HG03103 (cell line): ENCODE measurements around the gene SPATA6L.
"Not testable (repeated sequence)": the region's sequence is repeated elsewhere in the genome, so short reads cannot be mapped to it uniquely, and the experiment has no call there.

Experiments
- ATAC-seq: cut with Tn5 transposase; IDR thresholded peaks from one replicate; pipeline ENCODE4 v1.9.1; 2021; ENCODE audit warnings: low read depth; ENCODE audit not compliant: unreplicated experiment

Gene SPATA6L

GRCh38 chr9:4642351-4642750 is 23.9 kb downstream of the SPATA6L start:
- no peak for ATAC-seq

DNA sequence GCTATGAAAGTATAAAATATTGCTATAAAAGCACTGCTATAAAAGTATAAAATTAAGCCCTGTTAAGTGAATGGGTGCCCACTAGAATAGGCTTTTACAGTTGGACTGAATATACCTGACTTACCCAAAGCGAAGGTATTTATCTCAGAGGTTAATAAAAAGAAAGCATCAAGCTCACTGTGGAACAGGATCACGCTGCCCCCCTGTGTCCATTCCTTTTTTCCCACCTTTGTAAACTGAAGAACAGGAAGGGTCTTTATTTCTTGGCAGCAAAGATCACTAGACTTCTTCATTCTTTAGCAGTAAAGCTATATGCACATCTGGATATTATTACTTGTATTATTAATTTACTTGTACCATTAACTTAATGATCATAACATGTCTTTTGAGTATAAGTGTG is 26.3 kb downstream of the SPATA6L start:
- ATAC-seq: no peak

DNA sequence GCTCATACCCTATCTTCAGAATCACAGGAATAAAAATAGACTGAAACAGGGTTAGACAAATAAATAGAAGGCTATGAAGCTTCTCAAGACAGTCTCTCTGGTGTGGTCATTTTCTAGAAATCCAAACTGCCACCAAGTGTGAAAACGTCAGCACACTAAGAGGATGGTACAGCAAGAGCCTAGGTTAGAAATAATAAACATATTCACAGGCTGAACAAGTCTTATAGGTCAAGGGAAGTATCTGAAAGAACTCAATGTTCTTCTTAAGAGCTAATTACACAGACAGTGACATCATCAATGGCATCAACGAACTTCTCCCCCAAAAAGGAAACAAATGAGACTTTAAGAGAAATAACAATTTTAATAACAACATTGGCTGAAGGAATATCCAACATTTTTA is 26.9 kb downstream of the SPATA6L start:
- no peak for ATAC-seq

GRCh38 chr9:4638968-4639367 is 27.3 kb downstream of the SPATA6L start:
- no peak for ATAC-seq

DNA sequence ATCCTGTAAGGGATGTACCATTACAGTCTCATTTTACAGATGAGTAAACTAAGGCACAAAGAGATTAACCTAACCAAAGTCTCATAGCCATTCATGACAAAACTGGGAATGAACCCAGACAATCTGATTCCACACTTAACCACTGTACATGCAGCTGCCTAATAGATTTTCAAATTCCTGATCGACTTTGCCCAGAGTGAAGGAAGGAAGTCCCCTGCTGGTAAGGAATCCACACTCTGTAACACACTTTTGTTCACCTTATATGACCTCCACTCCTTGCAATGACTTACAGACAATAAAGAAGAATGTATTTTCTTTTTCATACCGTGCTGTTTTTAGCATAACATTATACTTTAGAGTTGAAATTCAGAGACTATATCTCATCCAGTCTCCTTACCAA is 35.4 kb downstream of the SPATA6L start:
- no peak for ATAC-seq

DNA sequence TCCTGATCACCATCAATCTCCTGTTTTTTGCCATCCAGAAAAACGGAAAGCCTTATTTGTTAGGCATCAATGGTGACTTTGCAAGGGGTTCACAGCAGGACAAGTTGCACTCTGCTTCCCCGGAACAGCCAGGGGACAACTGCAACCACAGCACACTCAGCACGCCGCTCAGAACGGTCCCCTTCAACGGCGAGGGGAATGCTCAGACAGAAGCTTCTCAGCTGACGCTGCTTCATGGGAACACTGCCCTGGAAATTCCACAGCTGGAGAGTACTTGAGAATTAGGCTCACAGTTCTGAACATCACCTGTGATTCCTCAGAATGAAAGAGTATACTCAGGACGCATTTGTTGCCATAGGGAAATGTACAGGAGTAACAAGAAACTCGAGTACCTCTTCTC is 44.3 kb downstream of the SPATA6L start:
- no peak for ATAC-seq

DNA sequence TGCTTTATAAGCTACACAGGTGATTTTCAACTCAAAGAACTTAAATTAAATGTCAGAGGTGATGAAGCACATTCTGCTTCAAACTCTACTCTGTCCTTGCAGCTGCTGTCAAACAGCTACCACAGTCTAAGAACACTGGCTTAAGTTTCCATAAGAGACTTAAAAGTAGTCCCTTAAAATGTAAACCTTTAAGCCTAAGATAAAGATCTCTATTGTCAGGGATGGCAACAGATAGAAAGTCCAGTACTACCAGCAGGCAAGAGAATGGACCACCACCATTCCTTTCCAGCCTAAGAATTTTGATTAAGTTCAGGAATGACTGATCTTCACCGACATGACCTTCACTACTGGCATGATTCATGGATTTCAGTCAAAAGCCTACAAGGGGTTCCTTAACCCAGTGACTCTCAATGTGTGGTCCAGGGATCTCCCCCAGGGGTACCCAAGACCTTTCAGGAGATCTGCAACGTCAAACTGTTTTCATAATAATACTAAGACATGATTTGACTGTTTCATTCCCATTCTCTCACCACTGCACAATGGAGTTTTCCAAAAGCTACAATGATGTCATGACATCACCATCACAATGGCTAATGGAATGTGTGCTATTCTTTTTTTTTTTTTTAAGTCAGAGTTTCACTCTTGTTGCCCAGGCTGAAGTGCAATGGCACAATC is 45.3 kb downstream of the SPATA6L start:
- ATAC-seq: no peak

- ATAC-seq: no peak
Observed at GRCh38 chr9:4620057-4620765, 46.1 kb downstream of the SPATA6L start.

DNA sequence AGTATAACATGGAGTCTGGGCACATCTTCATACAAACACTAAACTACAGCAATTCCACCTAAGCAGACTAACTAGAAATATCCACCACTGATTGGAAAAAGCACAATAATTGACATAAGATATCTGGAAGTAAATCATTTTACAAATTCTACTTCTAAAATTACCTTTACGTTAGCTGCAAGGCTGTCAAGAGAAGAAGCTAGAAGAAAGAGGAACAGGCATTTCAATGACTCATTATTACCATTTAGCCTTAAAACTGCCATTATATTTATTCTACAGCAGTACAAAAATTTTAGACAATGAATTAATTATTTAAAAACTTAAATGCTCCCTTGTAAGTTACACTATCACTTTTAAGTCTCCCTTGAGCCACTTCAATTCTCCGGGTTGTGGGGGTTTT is 47.6 kb downstream of the SPATA6L start:
- no peak for ATAC-seq

GRCh38 chr9:4617752-4618151 is 48.5 kb downstream of the SPATA6L start:
- ATAC-seq: no peak

GRCh38 chr9:4615778-4616177 is 50.5 kb downstream of the SPATA6L start:
- ATAC-seq: no peak

DNA sequence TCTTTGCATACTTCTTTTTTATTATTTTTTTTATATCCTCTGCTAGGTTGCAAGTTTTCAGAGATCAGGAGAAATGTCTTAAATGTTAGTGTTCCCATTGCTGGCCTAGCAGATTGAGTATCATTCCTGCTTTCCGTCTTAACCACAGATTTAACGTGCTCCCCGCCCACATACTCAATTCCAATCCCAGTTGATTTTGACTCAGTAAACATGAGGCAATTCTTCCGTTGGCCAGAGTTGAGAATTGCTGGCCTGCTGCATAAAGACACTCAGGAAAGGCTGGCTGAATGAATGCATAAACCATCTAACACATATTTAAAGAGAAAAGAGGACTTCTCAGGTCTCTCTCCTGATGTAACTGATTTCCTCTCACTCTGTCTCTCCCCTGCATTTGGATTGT is 51.0 kb downstream of the SPATA6L start:
- no peak for ATAC-seq

DNA sequence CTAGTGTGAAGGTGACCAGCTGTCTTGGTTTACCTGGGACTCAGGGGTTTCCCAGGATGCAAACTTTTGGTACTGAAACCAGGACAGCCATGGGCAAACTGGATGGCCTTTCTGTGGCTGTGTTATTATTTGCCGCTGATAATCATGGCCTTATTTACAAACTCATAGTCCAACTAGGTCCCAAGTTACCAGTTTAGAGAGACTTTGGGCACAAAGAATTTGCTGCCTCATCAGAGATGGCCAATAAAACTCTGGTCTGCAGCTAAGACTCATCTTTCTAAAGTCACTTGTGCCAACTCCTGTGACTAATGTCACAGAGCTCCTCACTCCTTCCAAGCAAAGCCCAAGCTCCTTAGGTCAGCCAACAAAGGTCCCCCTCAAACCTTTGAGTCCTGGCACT is 51.7 kb downstream of the SPATA6L start:
- no peak for ATAC-seq

GRCh38 chr9:4606033-4606432 is 60.2 kb downstream of the SPATA6L start:
- ATAC-seq: not testable (repeated sequence)

DNA sequence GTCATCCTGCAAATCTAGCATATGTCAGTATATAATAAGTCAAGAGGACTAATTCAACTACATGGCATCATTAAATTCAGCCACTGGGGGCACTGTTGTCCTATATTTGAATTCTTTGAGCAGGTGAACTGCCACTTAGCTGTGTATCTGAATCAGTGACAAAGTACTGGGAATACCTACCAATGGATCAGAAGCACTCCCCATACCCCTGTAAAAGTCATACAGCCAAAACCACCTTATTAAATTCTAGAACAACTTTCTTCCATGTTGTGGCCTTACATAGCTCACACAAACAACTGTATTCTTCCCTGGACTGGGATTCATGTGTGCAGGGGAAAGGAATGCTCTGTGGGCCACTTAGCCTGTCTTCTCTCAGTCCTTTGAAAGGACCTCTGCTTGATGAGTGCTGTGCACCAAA is 61.6 kb downstream of the SPATA6L start:
- peak; percentile 71 for ATAC-seq

DNA sequence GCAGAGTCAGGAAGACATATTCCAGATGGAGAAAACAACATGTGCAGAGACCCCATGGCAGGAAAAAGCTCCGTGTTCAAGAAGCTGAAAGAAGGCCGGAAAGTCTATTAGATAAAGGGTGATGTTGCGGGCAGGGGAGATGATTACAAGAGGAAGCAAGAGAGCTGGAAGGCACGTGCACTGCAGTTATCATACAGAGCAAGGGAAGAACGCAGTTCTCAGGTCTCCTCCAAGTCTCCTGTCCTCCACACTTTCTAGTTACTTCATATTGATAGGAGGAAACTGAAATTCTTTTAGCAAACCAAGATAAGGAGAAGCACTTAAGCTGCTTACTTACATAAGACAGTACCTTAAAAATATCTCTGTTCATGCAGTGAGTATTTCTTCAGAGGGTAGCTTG is 62.5 kb downstream of the SPATA6L start:
- no peak for ATAC-seq

DNA sequence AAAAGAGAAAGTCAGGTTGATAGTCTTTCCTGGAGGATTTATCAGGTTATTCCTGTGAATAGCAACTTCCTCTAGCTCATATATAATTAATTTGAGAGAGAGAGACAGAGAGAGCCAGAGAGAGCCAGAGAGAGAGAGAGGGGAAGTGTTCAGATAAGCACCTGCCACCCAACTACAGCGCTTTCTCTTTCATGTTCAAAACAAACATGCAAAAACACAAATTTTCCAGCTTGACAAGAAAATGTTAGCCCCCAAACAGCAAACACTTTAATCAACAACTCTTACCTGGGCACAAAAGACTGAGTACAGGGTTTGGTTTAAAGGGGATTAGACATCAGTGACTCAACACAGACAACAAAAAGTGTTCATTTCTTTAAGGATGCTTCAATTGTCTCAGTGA is 65.9 kb downstream of the SPATA6L start:
- ATAC-seq: no peak

DNA sequence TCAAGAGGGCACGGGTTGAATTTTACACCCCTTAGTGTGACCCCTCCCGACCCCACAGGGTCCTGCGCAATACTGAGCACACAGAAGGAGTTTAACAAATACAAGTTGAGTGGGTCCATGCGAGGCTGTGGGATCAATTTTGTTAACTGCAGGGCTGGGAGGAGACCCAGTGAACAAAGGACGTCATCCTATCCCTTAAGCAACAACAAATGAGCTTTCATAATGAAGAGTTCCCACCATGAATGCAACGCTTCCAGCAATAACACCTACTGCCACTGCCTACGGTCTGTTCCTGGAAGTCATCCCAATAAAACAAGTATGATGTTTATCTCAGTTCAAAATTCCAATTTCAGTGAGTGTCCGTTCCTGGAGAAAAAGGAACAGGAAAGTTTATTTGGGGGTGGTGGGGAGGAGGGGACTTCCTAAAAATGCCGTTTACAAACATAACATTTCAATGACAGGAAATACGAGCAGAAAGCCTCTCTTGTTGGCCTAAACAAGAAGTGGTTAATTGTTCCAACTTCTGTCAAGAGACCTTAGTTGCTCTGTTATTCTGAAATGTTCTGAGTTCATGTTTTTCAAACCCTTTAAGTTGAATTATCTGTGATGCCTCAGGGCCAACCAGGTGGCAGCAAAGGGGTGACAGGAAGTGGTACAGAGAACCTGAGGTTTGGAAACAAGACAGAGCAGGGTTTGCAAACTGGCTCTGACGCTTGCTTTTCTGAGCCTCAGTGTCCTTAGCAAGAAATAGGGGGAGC is 69.9 kb downstream of the SPATA6L start:
- no peak for ATAC-seq

DNA sequence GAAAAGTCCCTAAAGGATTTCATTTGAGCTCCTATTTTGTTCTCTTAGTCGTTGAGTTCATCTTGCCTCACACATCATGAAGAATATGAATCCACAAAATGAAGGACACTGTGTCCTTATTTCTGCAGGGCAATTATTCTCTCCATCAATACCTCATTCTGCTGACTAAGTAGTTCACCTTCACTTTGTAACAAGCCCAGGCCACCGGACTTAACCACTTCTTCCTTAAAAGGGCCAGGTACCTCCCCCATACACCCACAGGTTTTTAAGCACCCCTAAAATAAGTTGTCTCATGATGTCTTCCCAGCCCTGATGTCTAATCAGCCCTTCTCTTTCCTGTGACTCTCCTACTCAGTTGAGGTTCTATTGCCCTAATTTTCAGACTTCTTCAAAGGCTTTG is 71.3 kb downstream of the SPATA6L start:
- ATAC-seq: no peak

GRCh38 chr9:4594545-4594944 is 71.7 kb downstream of the SPATA6L start:
- no peak for ATAC-seq

DNA sequence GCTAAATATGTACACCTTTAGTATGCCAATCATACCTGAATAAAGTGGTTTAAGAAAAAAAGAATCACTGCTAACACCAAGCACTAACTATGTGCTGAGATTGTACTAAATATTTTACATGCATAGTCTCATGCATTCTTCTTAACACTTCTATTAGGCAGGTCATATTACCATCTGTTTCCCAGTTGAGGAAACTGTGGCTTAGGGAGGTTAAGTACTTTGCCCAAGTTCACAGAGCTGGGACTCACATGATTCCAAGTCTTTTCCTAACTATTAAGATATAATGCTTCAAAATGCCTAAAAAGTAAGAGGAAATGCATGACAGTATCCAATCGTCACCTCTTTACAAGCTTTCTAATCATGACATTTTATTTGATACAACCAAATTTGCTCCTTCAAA is 73.4 kb downstream of the SPATA6L start:
- ATAC-seq: no peak

- no peak for ATAC-seq
Observed at GRCh38 chr9:4592295-4592694, 74.0 kb downstream of the SPATA6L start.
